Left ventricle myocardium superior (tissue), 1 donor: ENCODE data around the gene SLC2A13. TPM values are rescaled to one million over a fixed set of nuclear protein-coding genes. Genes with fewer than 3 reads are reported as not detected.
A peak's percentile ranks its signal among the peaks of the same experiment; 100 is the strongest.
"Not testable (repeated sequence)": the region's sequence is repeated elsewhere in the genome, so short reads cannot be mapped to it uniquely, and the experiment has no call there.

ENCODE experiments used
- ATAC-seq: fragments of 200-7000 bp; cut with Tn5 transposase; one replicate; pipeline ENCODE4 v1.9.1; 2020; ENCODE audit warnings: mild to moderate bottlenecking, moderate library complexity
- DNase-seq: peaks from one replicate; pipeline ENCODE4 v3.0.0-alpha.2; 2020
- intact Hi-C: fragments of 100-400 bp; cut with micrococcal nuclease; formaldehyde crosslinking; loops from one replicate; pipeline ENCODE4 v1.11.0; 2022
- total RNA-seq: library from RNA; stranded (reverse); fragmentation: NEBNext Ultra II Directional; extraction: Animal tissue kit (Norgen Biotek cat#: 25700); gene quantifications from one replicate; pipeline ENCODE4 v1.2.1, GENCODE V29; 2021
- donor health status: DM: no; HTN: yes; CAD: no; lungs with severe emphysema.

Gene SLC2A13
- total RNA-seq, 1 donor from 2014 or later = 6.2 TPM

DNA sequence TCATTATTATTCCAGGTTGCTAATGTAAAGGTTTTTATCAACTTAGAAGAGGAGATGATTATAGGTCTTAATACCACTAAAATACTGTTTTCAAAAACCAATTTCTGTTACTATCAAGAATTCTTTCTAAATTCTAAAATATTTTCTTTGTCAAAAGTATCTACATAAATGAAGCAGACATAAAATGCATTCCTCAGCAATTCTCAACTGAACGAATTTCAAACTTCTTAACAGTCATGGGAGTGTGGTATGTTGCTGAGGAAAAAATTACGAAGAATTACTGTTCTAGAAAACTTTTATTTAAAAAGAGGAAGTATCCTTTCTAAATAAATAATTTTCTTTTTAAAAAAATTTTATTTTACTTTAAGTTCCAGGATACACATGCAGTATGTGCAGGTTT, 146.4 kb downstream of the SLC2A13 start:
- intact Hi-C loops = no loop called here
- ATAC-seq (no peak), DNase-seq (no peak)

DNA sequence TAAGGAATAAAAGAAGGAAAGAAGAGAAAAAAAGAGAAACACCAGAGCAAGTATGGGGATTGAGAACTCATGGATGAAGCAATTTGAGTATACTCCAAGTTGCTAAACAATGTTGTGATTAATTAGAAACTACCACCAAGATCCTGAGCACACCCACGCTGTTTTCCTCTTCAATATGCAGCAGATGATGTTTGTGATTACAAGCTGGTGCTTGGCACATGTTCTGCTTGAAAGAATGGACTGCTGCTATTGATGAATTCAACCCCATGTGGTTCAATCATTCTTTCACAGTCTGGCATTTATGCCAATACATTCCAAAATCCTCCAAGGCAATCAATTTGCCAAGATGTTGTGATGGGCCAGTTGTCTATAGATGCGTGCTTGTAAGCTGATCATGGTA, 146.8 kb downstream of the SLC2A13 start:
- ATAC-seq (no peak), DNase-seq (no peak)
- intact Hi-C loops = no loop called here

DNA sequence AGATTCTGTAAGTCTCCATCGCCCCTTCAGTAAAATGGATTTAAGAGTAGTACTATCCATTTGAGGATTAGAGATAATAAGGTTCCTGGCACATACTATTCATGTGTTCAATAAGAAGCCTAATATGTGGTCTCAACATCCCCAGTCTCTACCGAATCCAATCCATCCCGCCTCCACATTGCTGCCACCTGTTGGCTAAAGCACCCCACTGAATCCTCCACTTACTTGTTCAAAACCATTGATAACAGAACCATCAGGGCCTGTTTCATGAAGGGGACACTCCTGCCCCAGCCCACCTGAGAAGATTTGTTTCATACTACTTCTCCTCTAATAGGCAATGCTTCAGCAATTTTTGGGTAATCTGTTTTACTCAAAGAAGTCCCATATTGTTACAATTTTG, 147.5 kb downstream of the SLC2A13 start:
- intact Hi-C loops = no loop called here
- no peak for DNase-seq
- no peak for ATAC-seq

DNA sequence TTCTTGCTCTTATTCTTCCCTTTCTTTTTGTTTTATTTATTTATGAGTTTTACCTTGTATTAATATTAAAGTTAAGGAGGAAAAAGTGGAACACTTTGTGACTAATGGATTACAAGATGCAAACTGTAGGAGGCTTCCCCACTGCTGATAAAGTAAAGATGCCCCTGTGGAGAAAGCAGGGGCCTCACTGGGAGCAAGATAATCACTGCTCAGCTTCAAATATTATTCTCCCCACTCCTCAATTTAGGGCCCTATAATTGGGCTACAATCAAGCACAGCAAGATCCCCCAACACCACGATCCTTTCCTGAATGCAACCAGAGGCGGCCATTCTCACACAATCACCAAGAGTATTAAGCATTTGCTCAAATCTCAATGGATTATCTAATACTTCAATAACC, 149.2 kb downstream of the SLC2A13 start:
- intact Hi-C loops = no loop called here
- DNase-seq (no peak), ATAC-seq (no peak)

DNA sequence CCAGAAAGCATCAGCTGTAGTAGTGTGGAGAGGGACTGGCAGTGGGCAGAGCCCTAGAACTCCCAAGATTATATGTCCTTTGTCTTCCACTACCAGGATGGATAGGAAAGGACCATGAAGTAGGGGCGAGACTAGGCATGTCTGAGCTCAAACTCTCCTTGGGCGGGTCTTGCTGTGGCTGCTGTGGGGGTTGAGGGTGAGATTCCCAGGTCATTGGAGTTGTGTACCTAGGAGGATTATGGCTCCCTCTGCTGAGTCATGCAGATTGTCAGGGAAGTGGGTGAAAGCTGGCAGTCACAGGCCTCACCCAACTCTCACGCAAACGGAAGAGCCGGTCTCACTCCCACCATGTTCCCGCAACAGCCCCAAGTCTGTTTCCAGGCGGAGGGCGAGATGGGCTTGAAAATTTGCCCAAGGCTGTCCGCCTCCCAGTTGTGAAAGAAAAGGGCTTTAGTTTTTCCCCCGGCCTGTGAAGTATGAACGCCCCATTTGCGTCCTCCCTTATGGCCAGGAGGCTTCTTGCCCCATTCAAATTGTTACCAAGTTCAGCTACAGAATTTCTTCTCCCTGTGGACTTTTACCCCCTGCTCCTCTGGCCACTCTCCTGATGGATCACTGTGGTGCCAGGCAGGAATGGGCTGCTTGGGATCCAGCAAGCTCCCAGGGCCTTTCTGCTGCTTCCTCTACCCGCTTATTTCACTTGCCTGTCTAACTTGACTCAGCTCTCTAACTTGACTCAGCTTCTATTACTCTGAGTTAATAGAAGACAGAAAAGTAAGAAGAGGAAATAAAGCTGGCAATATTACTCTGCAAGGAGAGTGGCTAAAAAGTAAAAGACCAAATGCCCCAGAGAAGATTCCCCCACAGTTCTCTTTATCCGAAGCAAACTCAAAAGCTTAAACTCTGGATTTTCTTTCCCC, 159.3 kb downstream of the SLC2A13 start:
- intact Hi-C loops = no loop called here
- no peak for ATAC-seq
- DNase-seq = no peak

DNA sequence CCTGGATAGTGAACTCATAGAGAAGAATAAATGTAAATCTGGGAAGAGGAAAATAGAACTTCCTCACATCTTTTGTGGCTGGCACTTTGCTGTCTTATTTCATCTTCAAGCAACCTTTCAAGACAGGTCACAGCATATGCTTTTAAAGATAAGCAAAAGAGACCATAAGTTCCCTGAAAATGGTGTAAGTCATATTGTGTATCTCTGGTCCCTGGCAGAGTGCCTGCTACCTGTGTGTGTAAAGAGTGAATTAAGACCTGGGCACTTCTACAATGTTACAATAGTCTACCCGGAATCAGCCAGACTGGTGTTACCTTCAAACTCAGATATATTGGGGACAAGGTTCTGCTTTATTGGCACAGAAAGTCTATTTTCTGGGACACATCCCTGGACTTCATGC, 168.8 kb downstream of the SLC2A13 start:
- ATAC-seq (no peak), DNase-seq (no peak)
- intact Hi-C loops = no loop called here

DNA sequence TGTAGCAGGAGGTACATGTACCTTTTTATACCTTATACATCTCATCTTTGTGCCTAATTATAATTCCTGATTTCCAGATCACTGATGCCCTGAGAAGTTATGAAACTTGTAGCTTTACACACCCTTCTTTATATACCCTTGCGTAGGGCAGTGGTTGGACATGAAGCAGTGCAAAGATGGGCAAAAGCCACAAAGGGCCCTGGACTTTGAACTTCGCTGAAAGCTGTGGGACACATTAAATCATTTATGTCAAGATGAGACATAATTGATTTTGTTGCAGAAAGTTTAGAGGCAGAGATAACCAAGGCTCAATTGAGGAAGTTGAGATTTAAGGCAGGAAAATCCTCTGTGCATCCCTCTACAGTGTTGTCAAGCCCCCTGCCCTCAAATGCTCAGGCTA, 170.0 kb downstream of the SLC2A13 start:
- intact Hi-C loops = no loop called here
- ATAC-seq (no peak), DNase-seq (no peak)

DNA sequence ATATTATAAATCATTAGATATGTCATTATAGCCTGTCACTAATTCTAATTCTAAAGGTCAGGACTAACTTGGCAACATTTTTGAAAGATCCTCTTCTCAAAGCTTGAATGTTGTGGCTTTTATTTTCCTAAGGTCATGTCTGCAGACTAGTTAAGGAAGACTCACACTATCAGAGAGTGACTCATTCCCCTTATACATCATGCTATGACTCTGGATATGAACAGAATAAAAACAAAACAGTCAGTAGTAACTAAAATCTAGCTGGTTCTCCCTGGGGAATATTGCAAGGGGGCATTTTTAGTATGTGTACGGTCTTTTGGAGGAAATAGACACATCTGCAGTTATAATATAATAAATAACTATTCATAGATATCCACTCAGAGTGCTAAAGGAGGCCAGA, 170.6 kb downstream of the SLC2A13 start:
- intact Hi-C loops = no loop called here
- no peak for ATAC-seq
- DNase-seq = no peak

DNA sequence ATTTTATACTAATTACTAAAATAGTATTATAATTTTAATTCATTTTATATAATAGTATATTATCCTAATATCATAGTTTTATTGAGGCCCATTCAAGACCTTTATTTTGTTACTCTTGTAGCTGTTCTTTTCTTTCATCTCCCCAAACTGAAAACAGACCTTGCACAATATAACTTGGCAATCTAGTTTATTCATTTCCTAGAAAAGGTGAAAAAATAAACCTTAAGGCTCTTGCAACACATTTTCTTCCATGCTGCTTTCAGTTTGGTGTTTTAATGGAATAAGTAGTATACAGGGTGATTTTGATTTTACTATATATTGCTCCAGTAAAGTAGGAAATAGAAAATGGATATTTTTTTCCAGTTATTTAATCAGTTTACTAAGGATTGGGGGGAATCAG, 174.0 kb downstream of the SLC2A13 start:
- intact Hi-C loops = no loop called here
- no peak for DNase-seq
- peak; percentile 22 for ATAC-seq

DNA sequence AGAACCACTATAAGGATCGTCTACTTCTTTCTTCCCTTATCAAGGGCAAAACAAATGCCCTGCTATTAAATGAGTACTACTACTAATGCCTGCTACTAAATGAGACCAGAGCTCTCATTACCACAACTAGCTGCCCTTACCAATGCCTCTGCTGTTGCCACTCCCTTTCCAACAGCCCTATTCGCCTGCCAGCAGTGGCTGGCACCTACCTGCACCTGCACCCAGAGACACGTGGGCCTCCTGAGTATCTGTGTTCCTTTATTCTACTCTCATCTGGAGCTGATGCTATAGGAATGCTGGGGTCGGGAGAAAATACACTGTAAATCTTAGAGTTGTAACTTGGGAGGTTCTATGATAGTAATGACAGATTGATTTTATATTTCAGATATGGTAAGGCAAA, 174.7 kb downstream of the SLC2A13 start:
- ATAC-seq = no peak
- no peak for DNase-seq
- intact Hi-C loops = no loop called here

DNA sequence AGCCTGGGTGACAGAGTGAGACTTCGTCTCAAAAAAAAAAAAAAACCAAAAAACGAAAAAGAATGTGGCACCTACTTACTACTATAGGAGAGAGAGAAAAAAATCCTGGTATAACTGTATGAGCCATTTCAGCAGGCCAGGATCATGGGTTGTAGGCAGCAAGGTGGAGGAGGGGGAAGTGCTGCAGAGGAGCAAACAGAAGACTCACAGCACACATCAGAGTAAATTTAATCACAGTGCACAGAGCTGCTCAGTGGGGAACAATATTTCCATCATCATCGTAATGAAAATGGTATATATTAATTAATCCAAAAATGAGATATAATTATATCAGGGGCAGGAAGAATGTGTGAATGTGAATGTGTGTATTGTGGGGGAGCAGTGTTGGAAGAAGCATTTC, 175.8 kb downstream of the SLC2A13 start:
- intact Hi-C loops = no loop called here
- ATAC-seq (no peak), DNase-seq (no peak)

DNA sequence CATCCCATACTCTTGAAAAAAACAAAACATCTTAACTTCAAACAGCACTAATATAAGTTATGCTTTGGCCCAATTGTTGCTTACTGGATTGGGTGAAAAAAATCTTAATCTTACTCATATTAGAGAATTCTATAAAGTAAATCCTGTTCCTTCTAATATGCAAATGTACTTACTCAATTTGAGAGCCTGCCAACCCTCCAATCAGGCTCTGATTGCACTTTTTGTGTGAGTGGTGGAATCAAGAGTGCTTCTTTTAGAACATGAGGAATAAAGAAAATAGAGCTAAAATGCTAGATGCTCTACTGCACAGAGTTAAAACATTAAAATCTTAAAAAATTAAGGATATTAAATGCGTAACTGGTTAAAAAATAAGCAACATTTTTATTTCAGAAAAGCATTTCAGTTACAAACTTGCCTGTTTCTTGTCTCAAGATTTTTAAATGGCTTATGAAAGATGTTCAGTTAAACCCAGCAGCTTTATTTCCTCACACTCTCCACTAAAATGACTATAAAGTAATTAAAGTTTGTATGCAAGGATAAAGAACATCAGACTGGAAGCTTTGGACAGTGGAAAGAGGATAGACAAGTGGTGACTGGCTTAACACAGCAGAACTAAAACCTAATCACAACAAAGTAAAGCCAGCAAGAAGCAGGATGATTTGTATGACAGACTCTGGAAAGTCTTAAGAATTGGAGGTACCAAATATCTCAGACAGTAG, 177.5 kb downstream of the SLC2A13 start:
- ATAC-seq = no peak
- intact Hi-C loops = no loop called here
- no peak for DNase-seq

DNA sequence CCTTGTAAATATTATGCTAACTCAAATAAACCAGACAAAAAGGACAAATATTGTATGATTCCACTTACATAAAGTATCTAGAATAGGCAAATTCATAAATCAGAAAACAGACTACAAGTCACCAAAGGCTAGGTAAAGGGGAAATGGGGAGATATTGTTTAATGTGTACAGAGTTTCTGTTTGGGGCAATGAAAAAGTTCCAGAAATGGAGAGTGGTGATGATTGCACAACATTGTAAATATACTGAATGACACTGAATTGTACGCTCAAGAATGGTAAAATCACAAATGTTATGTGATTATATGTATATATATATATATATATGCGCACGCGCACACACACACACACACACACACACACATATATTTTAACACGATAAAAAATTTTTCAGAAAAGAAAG, 182.5 kb downstream of the SLC2A13 start:
- ATAC-seq (no peak), DNase-seq (no peak)
- intact Hi-C loops = no loop called here

DNA sequence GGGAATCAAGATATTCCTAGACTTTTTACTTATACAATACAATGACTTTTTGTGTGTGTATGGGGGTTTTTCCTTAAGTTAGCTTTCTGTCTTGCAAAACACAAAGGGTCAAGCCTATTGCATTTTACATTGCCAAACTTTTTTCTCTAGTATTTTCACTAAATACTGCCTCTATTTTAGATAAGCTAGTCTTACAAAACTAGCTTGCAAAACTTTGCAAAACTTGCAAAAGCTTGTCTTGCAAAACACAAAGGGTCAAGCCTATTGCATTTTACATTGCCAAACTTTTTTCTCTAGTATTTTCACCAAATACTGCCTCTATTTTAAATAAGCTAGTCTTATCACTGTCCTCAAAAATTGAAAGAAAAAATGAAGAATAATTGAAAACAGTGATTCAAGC, 183.3 kb downstream of the SLC2A13 start:
- DNase-seq, intact Hi-C loops: not testable (repeated sequence)
- ATAC-seq = peak; percentile 38

DNA sequence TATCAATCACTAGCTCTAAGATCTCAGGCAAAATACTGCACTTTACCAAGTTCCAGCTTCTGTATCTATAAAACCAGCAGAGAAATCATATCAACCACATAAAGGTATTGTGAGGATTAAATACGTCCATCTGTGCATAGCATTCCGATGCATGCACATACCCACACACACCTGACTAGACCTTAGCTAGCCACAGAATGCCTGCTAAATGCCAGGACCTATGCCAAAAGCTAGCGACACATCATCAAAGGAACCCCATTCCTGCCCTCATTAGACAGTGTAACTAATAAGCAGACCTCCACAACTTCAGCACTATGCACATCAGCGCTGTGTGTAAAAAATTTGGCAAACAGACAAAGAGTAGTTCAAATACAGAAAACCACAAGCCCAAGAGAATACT, 185.2 kb downstream of the SLC2A13 start:
- ATAC-seq (no peak), DNase-seq (no peak)
- intact Hi-C loops = no loop called here

DNA sequence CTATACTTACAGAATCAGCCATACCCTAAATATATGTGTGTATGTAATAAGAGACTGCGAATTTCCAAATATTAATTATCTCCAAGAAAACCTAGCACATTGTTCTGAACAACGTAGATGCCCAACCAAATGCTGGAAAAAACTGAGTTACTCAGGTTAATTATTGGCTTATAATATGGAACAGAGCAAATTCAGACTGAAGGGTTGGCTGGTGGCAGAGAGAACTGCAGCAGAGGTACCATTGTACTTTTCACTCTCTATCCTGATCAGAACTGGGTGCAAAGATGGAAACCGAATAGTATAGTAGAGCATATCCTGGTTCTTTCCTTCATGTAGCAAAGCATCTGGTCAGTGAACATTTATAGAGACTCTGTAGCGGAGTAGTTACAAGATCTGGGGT, 185.7 kb downstream of the SLC2A13 start:
- DNase-seq (no peak), ATAC-seq (no peak)
- intact Hi-C loops = no loop called here

DNA sequence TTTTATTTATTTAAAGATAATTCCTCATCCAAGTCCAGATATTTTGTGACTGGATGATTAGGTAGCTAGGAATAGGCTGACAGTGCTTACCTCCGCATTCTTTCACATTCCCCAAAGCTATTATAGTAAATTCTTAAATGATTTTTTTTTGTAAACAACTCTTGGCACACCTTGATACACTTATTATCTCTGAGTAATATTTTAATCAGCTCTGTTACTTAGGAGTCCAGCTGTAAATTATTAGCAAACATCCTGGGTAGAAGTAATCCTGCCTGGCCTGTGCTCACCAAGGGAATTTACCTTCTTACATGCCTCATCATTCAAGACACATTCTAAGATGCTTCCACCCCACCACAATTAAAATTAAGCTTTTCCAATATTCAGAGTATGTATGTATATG, 186.1 kb downstream of the SLC2A13 start:
- intact Hi-C loops = no loop called here
- no peak for DNase-seq
- no peak for ATAC-seq

DNA sequence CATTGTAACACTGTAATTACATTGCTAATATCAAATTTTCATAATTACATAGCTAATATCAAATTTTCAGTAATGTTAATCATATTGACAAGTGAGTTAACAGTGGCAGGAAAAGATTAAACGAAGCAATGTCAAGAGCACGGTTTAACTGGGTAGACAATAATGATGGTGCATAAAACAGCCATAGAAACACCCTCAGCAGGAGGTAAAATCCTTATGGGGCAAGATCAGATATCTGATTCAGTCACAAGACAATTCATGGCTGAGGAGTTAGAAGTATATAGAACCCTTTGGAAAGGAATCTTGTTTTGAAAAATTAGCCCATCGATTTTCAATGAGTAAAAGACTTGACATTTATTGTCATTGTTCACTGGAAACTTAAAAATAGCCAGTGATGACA, 190.6 kb downstream of the SLC2A13 start:
- DNase-seq (no peak), ATAC-seq (no peak)
- intact Hi-C loops = no loop called here

DNA sequence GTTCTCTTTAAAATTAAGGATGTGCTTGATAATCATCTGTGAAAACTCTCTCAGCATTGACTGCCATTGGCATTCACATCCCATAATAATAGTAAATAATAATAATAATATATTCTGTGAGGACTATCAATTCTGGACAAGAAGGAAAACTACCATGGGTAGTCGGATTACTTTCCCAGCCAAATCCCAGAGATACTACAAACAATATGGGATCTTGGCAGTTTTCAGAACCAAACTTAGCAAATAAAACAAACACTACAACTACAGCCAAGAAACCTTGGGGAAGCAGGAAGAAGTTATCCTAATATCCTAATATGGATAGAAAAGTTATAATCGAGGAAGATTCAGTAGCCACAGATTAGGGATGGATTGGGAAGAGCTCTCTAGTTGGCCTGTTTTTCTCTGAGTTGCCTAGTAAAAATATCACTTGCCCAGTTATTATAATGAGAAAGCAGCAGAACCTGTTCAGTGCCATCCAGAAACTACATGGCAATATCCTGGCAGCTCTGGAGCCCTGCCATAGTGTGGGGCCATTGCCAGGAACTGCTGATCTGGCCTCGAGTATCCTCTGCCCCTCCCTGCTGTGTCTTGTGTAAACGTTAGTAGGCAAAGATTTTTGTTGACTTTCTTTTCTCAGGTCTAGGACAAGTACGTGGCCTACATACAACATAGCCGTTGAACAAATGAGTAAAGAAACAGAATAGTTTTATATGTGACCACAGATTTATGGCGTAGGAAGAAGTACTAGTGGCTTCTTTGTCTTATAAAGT, 193.5 kb downstream of the SLC2A13 start:
- intact Hi-C loops = no loop called here
- ATAC-seq (peak; percentile 69), DNase-seq (peak; percentile 45)

DNA sequence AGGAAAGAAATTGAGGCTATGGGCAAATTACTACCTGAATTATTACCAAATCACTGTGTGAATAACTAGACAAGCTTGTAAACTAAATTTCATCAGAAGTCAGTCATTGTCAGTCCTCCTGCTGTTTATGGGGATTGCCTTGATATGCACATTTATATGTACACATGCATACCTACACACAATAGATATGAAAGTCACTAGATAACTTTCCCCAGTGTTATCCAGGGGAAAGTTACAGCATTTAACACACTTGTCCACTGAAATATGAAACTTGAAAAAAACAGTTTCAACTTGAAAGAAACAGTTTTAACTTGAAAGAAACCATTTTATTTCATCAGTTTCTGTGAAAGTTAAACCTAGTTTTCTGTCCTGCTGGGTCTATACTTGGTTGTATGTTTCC, 199.6 kb downstream of the SLC2A13 start:
- no peak for ATAC-seq
- DNase-seq = no peak

More for the DNA sequence above, 199.6 kb downstream of the SLC2A13 start:
- intact Hi-C loops = no loop called here
